Stimulated activated memory B cell treated with anti-CD40 and anti-IgM and Interleukin-4, amounts not matched to agents 10 μg/mL and 1 μg/mL and 100 μg/mL, for 72 hours (primary cell): Measurements from ENCODE around the gene SLC6A17.

ENCODE experiments used
- ATAC-seq: fragments of 150-1000 bp; cut with Tn5 transposase; 2 replicates; pipeline ENCODE4 v1.10.0; 2021
- H3K27ac Mint-ChIP-seq: one replicate; pipeline ENCODE4 v1.8.0; 2022; ENCODE audit warnings: mild to moderate bottlenecking, mixed read lengths
- H3K27me3 Mint-ChIP-seq: one replicate; pipeline ENCODE4 v1.8.0; 2022; ENCODE audit warnings: mixed read lengths
- H3K36me3 Mint-ChIP-seq: one replicate; pipeline ENCODE4 v1.8.0; 2022; ENCODE audit warnings: mixed read lengths
- H3K4me1 Mint-ChIP-seq: one replicate; pipeline ENCODE4 v1.8.0; 2022; ENCODE audit warnings: mixed read lengths
- H3K4me3 Mint-ChIP-seq: one replicate; pipeline ENCODE4 v1.8.0; 2022; ENCODE audit warnings: mild to moderate bottlenecking, moderate library complexity, mixed read lengths
- H3K9me3 Mint-ChIP-seq: one replicate; pipeline ENCODE4 v1.8.0; 2022; ENCODE audit warnings: mixed read lengths

Gene SLC6A17

DNA sequence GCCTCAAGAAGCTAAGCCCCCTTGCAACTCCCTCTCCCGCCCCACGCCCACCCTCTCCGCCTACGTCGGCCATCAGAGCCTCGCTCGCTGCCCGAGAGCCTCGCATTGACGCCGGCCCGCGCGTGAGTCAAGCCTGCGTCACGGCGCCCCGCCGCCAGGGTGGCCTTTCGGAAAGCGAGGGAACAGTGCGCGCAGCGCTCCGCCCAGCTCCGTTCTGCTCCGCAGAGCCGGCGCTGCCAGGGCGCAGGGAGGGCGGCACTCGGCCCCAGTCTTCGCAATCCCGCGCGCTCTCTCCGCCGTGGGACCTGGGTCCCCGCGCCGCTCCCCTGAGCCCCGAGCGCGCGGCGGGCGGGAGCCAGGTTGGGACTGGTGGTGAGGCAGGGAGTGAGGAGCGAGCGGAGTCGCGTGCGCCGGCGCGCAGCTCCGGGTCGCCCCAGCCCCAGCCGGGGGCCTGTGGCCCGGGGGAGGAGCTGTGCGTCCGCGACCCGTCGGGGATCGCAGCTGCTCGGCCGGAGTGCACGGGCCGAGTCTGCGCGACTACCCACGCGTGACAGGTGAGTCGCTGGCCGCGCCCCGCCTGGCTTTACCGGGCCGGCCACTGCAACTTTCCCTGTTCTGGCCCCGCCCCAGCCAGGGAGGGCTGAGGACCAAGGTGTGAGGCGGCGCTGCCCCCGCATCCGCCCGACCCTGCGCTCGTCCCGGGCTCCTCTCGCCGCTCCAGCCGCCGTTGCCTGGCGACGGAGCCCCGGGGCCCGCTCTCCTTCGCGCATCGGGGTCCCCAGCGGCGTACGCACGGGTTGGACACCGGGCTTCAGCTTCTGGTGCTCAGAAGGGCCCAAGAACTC lies at the start of gene SLC6A17:
TSS of gene SLC6A17 (plus strand) at position 165 of the 845 bp plus-strand sequence. CDS start 16,436 bp downstream, outside the sequence.
- Mint-ChIP-seq H3K9me3 (no peaks in the 10 kb centered on the region), H3K4me1 (no peaks in the 10 kb centered on the region), H3K4me3 (peak within 1 kb of the TSS; percentile 4), H3K27ac (no peak within 1 kb of the TSS), H3K36me3 (no peaks in the 10 kb centered on the region), H3K27me3 (peaks cover 36% of the 10 kb centered on the region)
- ATAC-seq = peak; percentile 76

- Mint-ChIP-seq H3K27me3 (peaks cover 34% of the 10 kb centered on the region), H3K9me3 (no peaks in the 10 kb centered on the region), H3K4me1 (peaks cover 11% of the 10 kb centered on the region), H3K27ac (no peak overlapping the region), H3K4me3 (no peak overlapping the region), H3K36me3 (no peaks in the 10 kb centered on the region)
- no peak for ATAC-seq
These were observed 48.2 kb upstream of the SLC6A17 start for GRCh38 chr1:110102081-110102480.

DNA sequence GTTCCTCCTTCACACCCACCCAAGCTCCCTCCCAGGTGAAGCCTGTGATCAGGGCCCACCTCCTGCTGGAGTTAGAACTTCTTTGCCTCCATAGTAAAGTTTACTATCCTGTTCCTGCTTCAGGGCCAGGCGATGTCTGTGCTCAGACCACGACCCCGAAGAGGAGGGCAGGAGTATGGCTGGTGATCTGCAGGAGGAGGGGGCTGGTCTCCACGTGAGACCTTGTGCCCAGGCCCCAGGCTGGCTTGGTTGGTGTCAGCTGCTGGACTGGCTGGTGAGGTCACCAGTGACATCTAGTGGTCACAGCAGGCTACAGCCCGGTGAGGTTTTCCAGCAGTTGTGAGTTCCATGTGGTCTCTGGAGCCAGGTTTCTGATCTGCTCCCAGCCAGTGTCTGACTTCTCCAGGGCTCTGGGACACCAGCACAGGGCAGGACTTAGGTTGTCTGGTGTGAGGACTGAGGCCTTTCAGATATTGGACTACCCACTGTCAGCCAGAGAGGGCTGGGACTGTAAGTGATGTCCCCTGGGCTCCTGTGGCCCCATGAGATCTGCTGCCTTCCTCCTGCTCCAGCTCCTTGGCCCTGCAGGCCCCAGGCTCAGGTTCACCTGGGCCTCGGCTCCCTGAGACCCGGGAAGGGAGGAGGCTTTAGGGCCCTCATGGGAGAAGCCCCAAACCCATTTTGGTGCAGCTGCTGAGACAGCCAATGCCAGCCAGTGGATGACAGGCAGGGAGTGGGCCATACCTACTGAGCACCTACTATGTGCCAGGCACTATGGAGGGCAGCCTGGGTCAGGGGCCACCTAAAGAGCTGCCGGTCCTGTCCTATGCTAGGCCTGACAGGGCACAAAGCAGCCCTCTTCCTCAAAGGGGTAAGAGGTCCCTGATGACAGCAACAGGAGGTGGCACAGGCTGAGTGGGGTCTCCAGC lies 44.0 kb upstream of the SLC6A17 start:
- H3K27me3 Mint-ChIP-seq = peaks cover 41% of the 10 kb centered on the region
- no peaks in the 10 kb centered on the region for H3K9me3 Mint-ChIP-seq

DNA sequence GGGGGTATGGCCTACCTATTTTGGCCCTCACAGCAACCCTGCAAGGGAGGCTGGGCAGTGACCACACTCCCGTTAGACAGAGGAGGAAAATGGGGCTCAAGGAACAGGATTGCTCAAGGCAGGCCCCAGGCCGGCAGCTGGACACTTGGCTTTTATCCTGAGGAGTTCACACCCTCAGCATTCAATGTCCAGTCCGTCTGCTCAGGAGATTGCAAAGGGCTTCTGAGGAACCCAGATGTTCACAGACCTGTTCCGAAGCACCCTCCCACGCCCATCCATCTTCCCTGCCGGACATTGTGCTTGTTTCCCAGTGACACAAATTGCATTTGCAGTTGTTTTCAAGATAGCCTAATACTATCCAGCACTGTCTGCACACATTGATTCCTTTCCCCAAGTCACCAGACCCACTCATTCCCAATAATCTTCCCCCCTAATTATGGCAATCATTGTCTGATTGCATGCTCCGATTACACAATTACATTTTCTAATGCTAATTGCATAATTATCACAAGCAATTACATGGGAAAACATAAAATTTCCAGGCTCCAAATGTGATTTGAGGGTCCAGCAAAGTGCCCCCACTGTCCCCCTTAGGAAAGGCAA lies 42.3 kb upstream of the SLC6A17 start:
- no peak for ATAC-seq
- Mint-ChIP-seq H3K4me1 (no peaks in the 10 kb centered on the region), H3K9me3 (no peaks in the 10 kb centered on the region), H3K27me3 (peaks cover 48% of the 10 kb centered on the region), H3K27ac (no peak overlapping the region), H3K36me3 (no peaks in the 10 kb centered on the region), H3K4me3 (no peak overlapping the region)

More for the DNA sequence above, 44.0 kb upstream of the SLC6A17 start:
- Mint-ChIP-seq H3K36me3 (no peaks in the 10 kb centered on the region), H3K4me1 (peaks cover 11% of the 10 kb centered on the region), H3K27ac (no peak overlapping the region), H3K4me3 (no peak overlapping the region)
- ATAC-seq = peak; percentile 74

DNA sequence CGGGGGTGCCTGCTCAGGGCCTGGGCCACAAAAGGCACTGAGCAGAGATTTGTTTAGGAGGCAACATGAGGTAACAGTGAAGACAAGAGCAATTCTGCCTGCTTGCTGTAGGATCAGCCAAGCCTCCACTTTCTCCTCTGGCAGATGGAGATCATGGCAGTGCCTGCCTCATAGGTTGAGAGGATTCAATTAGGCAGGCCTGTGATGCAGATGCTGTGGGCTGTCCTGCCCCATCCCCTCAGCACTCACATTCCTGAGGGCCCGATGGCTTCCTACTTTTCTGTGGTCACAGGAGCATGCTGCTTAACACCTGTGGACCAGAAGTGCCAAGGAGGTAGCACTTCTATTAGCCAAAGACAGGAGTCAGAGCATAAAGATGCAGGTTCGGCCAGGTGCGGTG lies 39.2 kb upstream of the SLC6A17 start:
- Mint-ChIP-seq H3K4me3 (no peak overlapping the region), H3K36me3 (no peaks in the 10 kb centered on the region), H3K27ac (no peak overlapping the region), H3K4me1 (no peaks in the 10 kb centered on the region), H3K9me3 (no peaks in the 10 kb centered on the region), H3K27me3 (peaks cover 79% of the 10 kb centered on the region)
- no peak for ATAC-seq

GRCh38 chr1:110112143-110112542 lies 38.2 kb upstream of the SLC6A17 start, which contains the start of gene UBL4B:
Gene UBL4B, plus strand, starts transcription at chr1:110112443. Its CDS starts 92 bp downstream, at chr1:110112535.
- H3K36me3 Mint-ChIP-seq = no peaks in the 10 kb centered on the region
- H3K4me3 Mint-ChIP-seq = no peak within 1 kb of the TSS
- H3K9me3 Mint-ChIP-seq = no peaks in the 10 kb centered on the region
- no peak for ATAC-seq
- no peak within 1 kb of the TSS for H3K27ac Mint-ChIP-seq
- H3K27me3 Mint-ChIP-seq = peaks cover 86% of the 10 kb centered on the region
- peaks cover 6% of the 10 kb centered on the region for H3K4me1 Mint-ChIP-seq

DNA sequence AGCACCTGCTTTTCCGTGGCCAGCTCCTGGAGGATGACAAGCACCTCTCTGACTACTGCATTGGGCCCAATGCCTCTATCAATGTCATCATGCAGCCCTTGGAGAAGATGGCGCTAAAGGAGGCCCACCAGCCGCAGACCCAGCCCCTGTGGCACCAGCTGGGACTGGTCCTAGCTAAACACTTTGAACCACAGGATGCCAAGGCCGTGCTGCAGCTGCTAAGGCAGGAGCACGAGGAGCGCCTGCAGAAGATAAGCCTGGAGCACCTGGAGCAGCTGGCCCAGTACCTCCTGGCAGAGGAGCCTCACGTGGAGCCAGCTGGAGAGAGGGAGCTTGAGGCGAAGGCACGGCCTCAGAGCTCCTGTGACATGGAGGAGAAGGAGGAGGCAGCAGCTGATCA lies 37.6 kb upstream of the SLC6A17 start:
- Mint-ChIP-seq H3K27ac (no peak overlapping the region), H3K9me3 (no peaks in the 10 kb centered on the region), H3K36me3 (no peaks in the 10 kb centered on the region), H3K4me1 (peaks cover 6% of the 10 kb centered on the region), H3K4me3 (no peak overlapping the region), H3K27me3 (peaks cover 86% of the 10 kb centered on the region)
- no peak for ATAC-seq

DNA sequence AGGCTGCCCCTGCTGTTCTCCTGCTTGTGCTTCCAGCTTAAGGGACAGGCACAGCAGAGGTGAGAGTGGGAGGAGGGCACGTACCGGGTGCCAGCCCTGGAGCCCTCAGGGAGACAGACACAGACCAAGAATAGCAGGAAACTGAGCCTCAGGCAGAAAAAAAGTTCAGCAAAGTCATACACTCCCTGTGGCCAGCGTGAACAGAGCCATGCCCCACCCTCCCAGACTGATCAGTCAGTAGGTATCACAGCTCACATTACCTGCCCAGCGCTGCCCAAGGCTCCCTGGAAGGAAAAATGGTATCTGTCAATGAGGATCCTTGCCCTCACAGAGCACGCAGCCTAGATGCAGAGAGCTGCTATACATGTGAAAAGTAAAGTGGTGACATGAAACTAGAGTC lies 36.7 kb upstream of the SLC6A17 start:
- Mint-ChIP-seq H3K27ac (no peak overlapping the region), H3K36me3 (no peaks in the 10 kb centered on the region), H3K4me1 (peaks cover 6% of the 10 kb centered on the region), H3K4me3 (no peak overlapping the region), H3K27me3 (peaks cover 92% of the 10 kb centered on the region), H3K9me3 (no peaks in the 10 kb centered on the region)
- ATAC-seq = no peak

DNA sequence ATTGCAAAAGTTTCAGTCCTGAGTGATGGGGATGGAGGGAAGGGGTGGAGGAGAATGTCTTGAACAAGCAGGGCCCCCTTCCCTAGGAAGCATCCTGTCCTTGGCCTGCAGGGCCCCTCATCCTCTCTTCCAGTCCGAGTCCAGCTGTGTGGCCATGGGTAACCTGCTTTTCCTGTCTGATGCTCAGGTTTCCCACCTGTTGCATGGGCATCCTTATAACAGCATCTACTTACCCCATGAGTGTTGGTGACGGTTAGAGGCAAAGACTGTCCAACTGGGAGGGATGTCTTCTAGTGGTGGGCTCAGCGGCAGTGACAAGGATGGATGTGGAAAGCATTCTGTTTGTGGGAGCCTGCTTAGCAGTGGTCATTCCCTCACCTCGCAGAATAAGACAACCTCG lies 36.1 kb upstream of the SLC6A17 start:
- H3K36me3 Mint-ChIP-seq = no peaks in the 10 kb centered on the region
- peaks cover 6% of the 10 kb centered on the region for H3K4me1 Mint-ChIP-seq
- ATAC-seq = no peak
- peaks cover 92% of the 10 kb centered on the region for H3K27me3 Mint-ChIP-seq
- H3K27ac Mint-ChIP-seq = no peak overlapping the region
- no peak overlapping the region for H3K4me3 Mint-ChIP-seq
- no peaks in the 10 kb centered on the region for H3K9me3 Mint-ChIP-seq

GRCh38 chr1:110114784-110115183 lies 35.5 kb upstream of the SLC6A17 start:
- Mint-ChIP-seq H3K27me3 (peaks cover 92% of the 10 kb centered on the region), H3K4me3 (no peak overlapping the region), H3K9me3 (no peaks in the 10 kb centered on the region), H3K36me3 (no peaks in the 10 kb centered on the region), H3K27ac (no peak overlapping the region), H3K4me1 (peaks cover 6% of the 10 kb centered on the region)
- ATAC-seq = no peak

DNA sequence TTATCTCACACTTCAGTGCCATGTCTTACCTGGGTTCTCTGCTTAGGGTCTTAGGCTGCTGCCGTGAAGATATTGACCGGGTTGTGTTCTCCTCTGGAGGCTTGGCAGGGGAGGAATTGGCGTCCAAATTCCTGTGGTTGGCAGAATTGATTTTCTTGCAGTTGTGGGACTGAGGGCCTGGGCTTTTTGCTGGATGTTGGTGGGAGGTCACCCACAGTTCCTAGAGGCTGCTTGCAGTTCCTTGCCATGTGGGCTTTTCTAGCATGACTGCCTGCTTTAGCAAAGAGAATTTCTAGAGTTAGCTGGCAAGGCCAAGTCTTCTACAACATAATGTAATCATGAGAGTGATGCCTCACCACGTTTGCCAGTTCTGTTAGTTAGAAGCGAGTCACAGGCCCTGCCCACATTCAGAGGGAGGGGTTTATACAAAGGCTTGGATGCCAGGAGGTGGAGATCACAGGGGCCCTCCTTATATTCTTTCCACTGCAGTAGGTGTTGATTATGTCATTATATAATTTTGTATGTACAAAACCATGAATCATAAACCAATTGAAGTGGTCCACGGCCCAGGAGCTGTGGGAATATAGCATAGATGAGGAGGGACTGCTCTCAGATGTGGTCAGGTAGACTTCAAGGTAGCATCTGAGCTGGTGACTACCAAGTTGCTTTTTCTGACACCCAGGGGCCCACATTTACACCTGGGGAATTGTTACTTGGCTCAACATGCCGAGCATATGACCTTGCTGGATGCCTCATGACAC lies 31.5 kb upstream of the SLC6A17 start:
- no peak for ATAC-seq
- peaks cover 13% of the 10 kb centered on the region for H3K4me1 Mint-ChIP-seq
- H3K27me3 Mint-ChIP-seq = peaks cover 72% of the 10 kb centered on the region
- no peak overlapping the region for H3K4me3 Mint-ChIP-seq
- H3K27ac Mint-ChIP-seq = no peak overlapping the region
- peaks cover 7% of the 10 kb centered on the region for H3K9me3 Mint-ChIP-seq
- peaks cover 8% of the 10 kb centered on the region for H3K36me3 Mint-ChIP-seq

DNA sequence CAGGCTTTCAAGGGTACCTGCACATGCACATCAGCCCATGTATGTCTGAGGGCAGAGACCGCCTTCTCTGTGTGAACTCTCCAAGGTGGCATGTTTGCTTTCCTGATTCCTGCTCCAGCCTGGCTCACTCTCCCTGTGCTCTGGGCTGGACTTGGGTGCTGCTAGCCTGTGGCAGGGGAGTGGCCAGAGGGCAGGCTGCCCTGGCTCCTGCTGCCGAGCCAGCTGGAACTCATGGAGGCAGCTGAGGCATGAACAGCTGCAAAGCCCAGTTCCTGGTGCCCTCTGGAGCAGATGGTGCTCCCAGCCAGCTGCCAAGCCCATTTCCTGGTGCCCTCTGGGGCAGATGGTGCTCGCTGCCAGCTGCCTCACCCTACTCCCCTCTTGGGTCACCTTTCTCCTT lies 30.5 kb upstream of the SLC6A17 start:
- ATAC-seq = no peak
- Mint-ChIP-seq H3K4me3 (no peak overlapping the region), H3K27me3 (peaks cover 68% of the 10 kb centered on the region), H3K4me1 (peaks cover 13% of the 10 kb centered on the region), H3K36me3 (peaks cover 8% of the 10 kb centered on the region), H3K9me3 (peaks cover 7% of the 10 kb centered on the region), H3K27ac (no peak overlapping the region)

DNA sequence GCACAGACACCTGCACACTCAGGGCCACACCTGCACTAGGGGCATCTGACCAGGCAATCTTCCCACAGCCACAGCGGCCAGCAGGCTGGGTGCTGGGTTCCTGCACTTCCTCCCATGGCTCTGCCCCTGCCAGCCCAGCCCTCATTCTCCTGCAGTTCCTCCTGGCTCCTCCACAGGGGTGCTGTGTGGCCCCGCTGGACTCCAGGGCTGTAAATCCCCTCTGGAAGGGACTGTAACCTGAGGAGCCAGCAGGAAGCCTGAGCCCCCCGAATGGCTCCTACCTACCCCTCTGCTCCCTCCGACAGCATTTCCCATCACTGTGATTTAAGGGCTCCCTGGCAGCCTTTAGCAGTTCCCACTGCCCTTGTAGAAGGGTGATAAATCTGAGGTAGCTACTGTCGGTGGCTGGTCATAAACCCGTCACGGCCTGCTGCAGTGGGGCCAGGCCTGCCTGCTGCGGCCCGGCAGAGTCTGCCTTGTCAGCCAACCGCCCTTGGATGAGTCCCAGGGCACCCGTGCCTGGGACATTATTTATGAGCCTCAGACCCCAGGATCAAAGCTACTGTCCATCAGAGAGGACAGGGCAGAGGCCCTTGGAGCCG lies 29.2 kb upstream of the SLC6A17 start:
- peaks cover 13% of the 10 kb centered on the region for H3K4me1 Mint-ChIP-seq
- peaks cover 11% of the 10 kb centered on the region for H3K36me3 Mint-ChIP-seq
- H3K4me3 Mint-ChIP-seq = no peak overlapping the region
- no peak overlapping the region for H3K27ac Mint-ChIP-seq
- H3K9me3 Mint-ChIP-seq = peaks cover 14% of the 10 kb centered on the region
- peaks cover 68% of the 10 kb centered on the region for H3K27me3 Mint-ChIP-seq
- ATAC-seq = no peak

DNA sequence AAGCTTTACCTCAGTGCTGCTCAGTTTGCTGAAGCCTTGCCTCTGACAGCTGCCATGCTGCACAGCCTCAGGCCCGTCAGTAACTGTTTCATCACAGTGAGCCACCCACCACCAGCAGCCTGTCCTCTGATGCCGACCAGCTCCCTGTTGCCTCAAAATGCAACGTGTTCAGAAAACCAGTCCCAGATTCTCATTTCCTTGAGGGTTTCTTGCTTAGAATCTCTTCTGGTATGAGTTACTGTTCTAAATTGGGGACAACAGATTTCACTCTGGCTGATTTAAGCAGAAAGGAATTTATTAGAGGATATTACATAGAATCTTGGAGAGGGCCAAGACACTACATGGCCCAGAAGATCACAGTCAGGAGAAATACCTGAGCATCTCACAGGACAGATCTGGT lies 27.1 kb upstream of the SLC6A17 start:
- no peak overlapping the region for H3K4me3 Mint-ChIP-seq
- peaks cover 68% of the 10 kb centered on the region for H3K27me3 Mint-ChIP-seq
- no peak for ATAC-seq

More for the DNA sequence above, 27.1 kb upstream of the SLC6A17 start:
- peaks cover 8% of the 10 kb centered on the region for H3K4me1 Mint-ChIP-seq
- peaks cover 14% of the 10 kb centered on the region for H3K36me3 Mint-ChIP-seq
- peaks cover 20% of the 10 kb centered on the region for H3K9me3 Mint-ChIP-seq
- H3K27ac Mint-ChIP-seq = no peak overlapping the region
